Measurements from ENCODE around the gene CLSTN1. TPM values are rescaled to one million over a fixed set of nuclear protein-coding genes. Genes with fewer than 3 reads are reported as not detected.

CLSTN1 gene
- total and polyA plus RNA-seq, 2 of the 8 experiments (the other 6 are each of a cell fraction or from before 2014, with no cell fraction given): 34.2 to 97.4 TPM

DNA sequence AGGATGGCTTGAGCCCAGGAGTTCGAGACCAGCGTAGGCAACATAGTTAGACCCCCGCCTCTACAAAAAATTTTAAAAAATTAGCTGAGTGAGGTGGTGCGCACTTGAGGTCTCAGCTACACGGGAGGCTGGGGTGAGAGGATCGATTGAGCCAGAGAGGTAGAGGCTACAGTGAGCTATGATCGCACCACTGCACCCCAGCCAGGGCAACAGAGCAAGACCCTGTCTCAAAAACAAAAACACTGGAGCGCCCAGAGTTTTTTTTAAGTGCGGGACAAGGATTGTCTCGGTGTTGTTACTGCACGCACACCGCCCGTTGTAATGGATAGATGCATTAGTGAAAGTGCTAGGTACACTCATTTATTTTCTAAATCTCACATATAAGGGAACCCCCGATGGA lies 135.2 kb downstream of the CLSTN1 start:
- H4K91ac ChIP-seq (replicated peaks; ENCODE audit: insufficient read length, low read length): no peak overlapping the region
- POLR2A ChIA-PET (ENCODE audit: partially characterized antibody): interaction anchor here (1.3 to 2.6 kb wide), 3 partner anchors 12 to 37 kb away, joined by 3 to 9 read pairs (median 4); partner anchors contain the start of gene PIK3CD
- H3K9ac ChIP-seq (replicated peaks in 1 of 4; ENCODE audit: extremely low read depth in 1 of 4, low read depth in 3 of 4, low read length in 3 of 4): no peak overlapping the region
- DNase-seq (ENCODE audit: low read depth in 1 of 2, low spot score in 2 of 2) (no peak), FAIRE-seq (no peak)
- peak overlapping the region; percentile 95; the same call in 1 of the 2 replicates for H2BK15ac ChIP-seq (ENCODE audit: low read length)
- WGBS, 2 experiments (ENCODE audit: extremely low coverage in 1 of 2, insufficient coverage in 1 of 2, insufficient read length in 1 of 2, insufficient replicate concordance in 2 of 2, low coverage in 1 of 2, low lambda C conversion rate in 2 of 2, missing lambda C conversion rate in 1 of 2): 58% methylated on average over 14 of the region's 14 CpGs; no CpG with 5 or more reads in 1 of the 2 experiments
- no peaks in the 10 kb centered on the region for H3K9me3 ChIP-seq (ENCODE audit: insufficient read depth in 2 of 2, low read depth in 1 of 2, low read length in 1 of 2)
- no peaks in the 10 kb centered on the region for H3K79me2 ChIP-seq (ENCODE audit: control insufficient read depth in 1 of 2, insufficient read depth in 2 of 2, low read length in 2 of 2)
- H4K5ac ChIP-seq (ENCODE audit: insufficient read length, low read depth, low read length): no peak overlapping the region
- peaks cover 25% of the 10 kb centered on the region for H3K23me2 ChIP-seq (ENCODE audit: low read depth, low read length)
- no peak overlapping the region for H3K14ac ChIP-seq (ENCODE audit: insufficient read length)
- peaks cover 0 to 13% (median 11%) of the 10 kb centered on the region in 4 experiments; a peak in 6 of 7 replicates for H3K27me3 ChIP-seq (replicated peaks in 1 of 4; ENCODE audit: control insufficient read depth in 3 of 4, extremely low read depth in 1 of 4, insufficient read depth in 3 of 4, low read length in 3 of 4)
- peak overlapping the region; percentile 65 to 95 (median 76) for H3K4me3 ChIP-seq (ENCODE audit: extremely low read depth in 1 of 4, insufficient read depth in 2 of 4, low read depth in 3 of 4, low read length in 4 of 4)
- no peak overlapping the region for H3K4ac ChIP-seq (replicated peaks; ENCODE audit: insufficient read length, low read depth, low read length)
- H3K4me1 ChIP-seq (replicated peaks in 1 of 4; ENCODE audit: control insufficient read depth in 3 of 4, insufficient read depth in 4 of 4, low read length in 3 of 4): peaks cover 7 to 21% (median 13%) of the 10 kb centered on the region in 4 experiments
- no peak overlapping the region for H2BK20ac ChIP-seq (ENCODE audit: low read length)
- H3K79me1 ChIP-seq (ENCODE audit: low read depth, low read length): no peaks in the 10 kb centered on the region
- no peak overlapping the region for H2BK120ac ChIP-seq (replicated peaks; ENCODE audit: low read depth, low read length)
- H3K18ac ChIP-seq (ENCODE audit: extremely low read depth, low read length): no peak overlapping the region; the same call in 1 of the 2 replicates
- no peak overlapping the region for H2BK5ac ChIP-seq (ENCODE audit: low read depth, low read length)
- H2AFZ ChIP-seq (ENCODE audit: low read length): no peak overlapping the region
- H4K8ac ChIP-seq (ENCODE audit: extremely low read depth, insufficient read depth, low read length): no peak overlapping the region
- H3K56ac ChIP-seq (replicated peaks; ENCODE audit: insufficient read length, low read depth, low read length): no peak overlapping the region
- peak overlapping the region; percentile 97 to 98 for H3K4me2 ChIP-seq (ENCODE audit: insufficient read depth in 1 of 2, low read depth in 2 of 2, low read length in 2 of 2)
- no peaks in the 10 kb centered on the region for H4K20me1 ChIP-seq (replicated peaks in 1 of 2; ENCODE audit: control insufficient read depth in 1 of 2, insufficient read depth in 2 of 2, low read length in 2 of 2)
- CTCF ChIA-PET (ENCODE audit: partially characterized antibody): interaction anchor here (0.9 to 7.3 kb wide), 8 partner anchors 14 to 75 kb away, joined by 3 to 49 read pairs (median 5); no protein-coding TSS in a partner anchor
- no peak overlapping the region for H3K23ac ChIP-seq (ENCODE audit: insufficient read length)
- H3K27ac ChIP-seq (ENCODE audit: low read depth, low read length): no peak overlapping the region
- H2AK5ac ChIP-seq (ENCODE audit: low read depth, low read length): no peak overlapping the region
- no peak overlapping the region; the same call in 1 of the 2 replicates for H2BK12ac ChIP-seq (ENCODE audit: low read depth, low read length)
- no peaks in the 10 kb centered on the region; a peak in 1 of 8 replicates for H3K36me3 ChIP-seq (ENCODE audit: control insufficient read depth in 2 of 4, insufficient read depth in 4 of 4, low read length in 3 of 4)
- TF ChIP-seq POLR2AphosphoS5 (IDR thresholded peaks at IDR 0.05; ENCODE audit: low read depth, low read length) (no peak), HDAC2 (IDR thresholded peaks at IDR 0.05; ENCODE audit: borderline replicate concordance in 1 of 2, low read depth in 2 of 2, low read length in 2 of 2) (peak in 1 of 2 experiments; percentile 67; a peak in 1 of 4 replicates), POLR2A (IDR thresholded peaks at IDR 0.05; ENCODE audit: control extremely low read depth in 1 of 2, low read depth in 2 of 2, low read length in 2 of 2) (no peak), TCF12 (IDR thresholded peaks at IDR 0.05; ENCODE audit: low read depth, low read length) (no peak), KDM4A (IDR thresholded peaks at IDR 0.05; ENCODE audit: low read depth, low read length, severe bottlenecking) (no peak), RAD21 (IDR thresholded peaks at IDR 0.05 in 1 of 2, conservative IDR thresholded peaks at IDR 0.05 in 1 of 2; ENCODE audit: low read depth in 2 of 2, low read length in 2 of 2) (no peak), EGR1 (IDR thresholded peaks at IDR 0.05; ENCODE audit: borderline replicate concordance, low read depth, low read length) (no peak), ASH2L (IDR thresholded peaks at IDR 0.05; ENCODE audit: low read length) (no peak), EP300 (IDR thresholded peaks at IDR 0.05; ENCODE audit: borderline replicate concordance in 1 of 2, low read depth in 2 of 2, low read length in 2 of 2) (no peak), PHF8 (conservative IDR thresholded peaks at IDR 0.05; ENCODE audit: low read depth, low read length) (no peak), KDM1A (IDR thresholded peaks at IDR 0.05; ENCODE audit: borderline replicate concordance, low read length) (peak; percentile 75), TAF1 (IDR thresholded peaks at IDR 0.05; ENCODE audit: low read depth, low read length) (no peak), RNF2 (IDR thresholded peaks at IDR 0.05; ENCODE audit: borderline replicate concordance, low read depth, low read length, missing control alignments, poor library complexity, severe bottlenecking) (peak; percentile 14)

Data from H1 (cell line).